Skeletal muscle tissue (tissue), 4 donors: ENCODE measurements around the gene WDR49. TPM values are rescaled to one million over a fixed set of nuclear protein-coding genes. Genes with fewer than 3 reads are reported as not detected.

Experiments
- H3K27ac ChIP-seq: one replicate; pipeline ENCODE4 v1.7.0; 2013; ENCODE audit warnings: mild to moderate bottlenecking, low read depth, low read length, inconsistent platforms
- H3K27me3 ChIP-seq, 3 donors: one replicate each; pipeline ENCODE4 v1.7.0; 2013; ENCODE audit warnings: low read length in 3 of 3; ENCODE audit not compliant: control insufficient read depth in 3 of 3, insufficient read depth in 3 of 3
- H3K36me3 ChIP-seq, 3 donors: one replicate each; pipeline ENCODE4 v1.7.0; 2013; ENCODE audit warnings: low read length in 3 of 3; ENCODE audit not compliant: control insufficient read depth in 3 of 3, insufficient read depth in 3 of 3
- H3K4me1 ChIP-seq, 3 donors: one replicate each; pipeline ENCODE4 v1.7.0; 2013; ENCODE audit warnings: low read length in 3 of 3, mild to moderate bottlenecking in 3 of 3; ENCODE audit not compliant: control insufficient read depth in 3 of 3, insufficient read depth in 3 of 3
- H3K4me3 ChIP-seq, 3 donors: one replicate each; pipeline ENCODE4 v1.7.0; 2013; ENCODE audit warnings: low read length in 3 of 3
- H3K9ac ChIP-seq, 3 donors: one replicate each; pipeline ENCODE4 v1.7.0; 2013; ENCODE audit warnings: low read length in 3 of 3, mild to moderate bottlenecking in 3 of 3, moderate library complexity in 2 of 3, low read depth in 1 of 3
- H3K9me3 ChIP-seq, 3 donors: one replicate each; pipeline ENCODE4 v1.7.0; 2013; ENCODE audit warnings: low read length in 3 of 3; ENCODE audit not compliant: control insufficient read depth in 3 of 3
- total RNA-seq: library from RNA; depleted of rRNA; stranded (reverse); fragments of >200 nt; gene quantifications from one replicate; pipeline ENCODE4 v1.2.3, GENCODE V29; 2014
- donor health status: Osteomylitis.

The WDR49 gene
- total RNA-seq, 1 donor from 2014 or later: 5.7 TPM

DNA sequence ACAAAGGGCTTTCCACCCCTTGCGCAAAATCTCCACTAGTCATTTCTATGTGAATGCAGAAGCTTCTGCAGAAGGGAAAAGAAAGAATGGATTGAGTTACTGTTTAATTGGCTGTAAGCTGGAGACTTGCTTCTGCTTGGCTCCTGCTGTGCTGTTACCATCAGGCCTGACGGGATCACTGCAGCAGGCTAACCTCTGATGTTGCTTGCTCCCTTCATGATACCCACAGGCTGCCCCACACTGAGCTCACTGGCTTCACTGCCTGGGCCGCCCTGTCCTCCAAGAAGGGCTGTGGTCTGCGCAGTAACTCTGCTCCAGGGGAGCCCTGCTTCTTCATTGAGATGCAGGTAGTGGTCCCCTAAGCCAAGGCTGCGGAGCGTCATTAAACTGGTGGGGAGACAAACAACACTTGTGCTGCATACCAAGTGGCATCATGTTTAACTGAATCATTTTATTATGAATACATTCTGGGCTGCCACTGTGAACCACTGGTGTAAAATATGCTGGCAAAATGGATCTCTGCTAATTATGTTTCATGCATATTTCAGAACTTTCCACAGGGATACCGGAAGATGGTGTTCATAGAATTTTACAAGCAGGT lies 78.6 kb downstream of the WDR49 start:
- H3K27me3 ChIP-seq: no peaks in the 10 kb centered on the region
- H3K36me3 ChIP-seq: no peaks in the 10 kb centered on the region
- H3K4me3 ChIP-seq: no peak overlapping the region
- H3K9ac ChIP-seq: no peak overlapping the region
- H3K27ac ChIP-seq: no peak overlapping the region
- H3K9me3 ChIP-seq: no peaks in the 10 kb centered on the region
- no peaks in the 10 kb centered on the region for H3K4me1 ChIP-seq

DNA sequence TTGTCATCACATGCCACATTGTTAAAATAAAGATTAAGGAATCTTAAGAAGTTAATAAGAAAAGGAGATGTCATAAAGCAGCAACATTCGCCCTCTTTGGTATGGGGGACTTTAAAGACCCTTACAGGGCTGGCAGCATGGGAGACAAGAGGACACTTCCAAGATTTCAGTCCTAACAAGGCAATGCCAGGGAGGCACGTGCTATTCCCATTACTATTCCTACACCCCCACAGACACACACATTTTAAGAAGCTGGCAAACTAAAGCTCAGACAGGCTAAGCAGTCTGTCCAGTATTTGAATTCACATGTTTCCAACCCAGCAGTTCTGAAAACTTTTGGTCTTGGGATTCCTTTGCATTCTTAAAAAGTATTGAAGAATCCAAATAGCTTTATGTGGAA lies 80.8 kb downstream of the WDR49 start:
- Histone ChIP-seq H3K9me3 (no peaks in the 10 kb centered on the region), H3K9ac (no peak overlapping the region), H3K36me3 (no peaks in the 10 kb centered on the region), H3K4me1 (no peaks in the 10 kb centered on the region), H3K27me3 (no peaks in the 10 kb centered on the region), H3K27ac (no peak overlapping the region), H3K4me3 (no peak overlapping the region)

DNA sequence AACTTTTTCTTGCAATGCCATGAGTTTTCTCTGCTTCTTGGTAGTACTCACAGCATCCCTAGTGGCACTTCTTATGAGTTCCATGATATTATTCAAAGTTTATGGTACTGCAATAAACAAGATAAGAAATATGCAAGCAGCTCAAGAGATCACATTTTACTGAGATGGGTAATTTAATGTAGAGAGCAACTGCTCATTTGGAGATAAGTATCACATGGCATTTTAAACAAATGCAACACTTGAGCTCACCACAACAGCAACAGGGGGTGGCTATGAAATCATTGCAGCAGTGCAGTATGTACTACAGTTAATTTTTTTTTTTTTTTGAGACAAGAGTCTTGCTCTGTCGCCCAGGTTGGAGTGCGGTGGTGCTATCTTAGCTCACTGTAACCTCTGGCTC lies 85.1 kb downstream of the WDR49 start:
- Histone ChIP-seq H3K9me3 (no peaks in the 10 kb centered on the region), H3K4me3 (no peak overlapping the region), H3K4me1 (no peaks in the 10 kb centered on the region), H3K27ac (no peak overlapping the region), H3K9ac (no peak overlapping the region), H3K27me3 (no peaks in the 10 kb centered on the region), H3K36me3 (no peaks in the 10 kb centered on the region)

DNA sequence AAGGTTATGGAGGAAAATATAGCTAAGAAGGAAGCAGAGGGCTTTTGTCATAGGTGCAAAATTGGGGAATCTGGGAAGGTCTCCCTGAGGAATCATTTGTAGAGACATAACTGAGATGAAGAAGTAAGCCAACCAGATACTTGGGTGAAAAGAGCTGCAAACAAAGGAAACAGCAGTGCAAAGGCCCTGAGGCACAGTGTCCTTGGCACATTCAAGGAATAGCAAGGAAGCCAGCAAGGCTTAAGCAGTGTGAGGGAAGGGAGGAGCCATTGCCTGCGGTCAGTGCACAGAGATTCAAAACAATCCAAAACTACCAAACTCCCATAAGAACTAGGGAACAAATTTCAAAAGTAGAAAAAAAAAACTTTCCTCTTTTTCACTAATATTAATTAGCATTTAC lies 88.3 kb downstream of the WDR49 start:
- no peak overlapping the region for H3K27ac ChIP-seq
- H3K36me3 ChIP-seq: no peaks in the 10 kb centered on the region
- no peak overlapping the region for H3K4me3 ChIP-seq
- H3K4me1 ChIP-seq: no peaks in the 10 kb centered on the region
- H3K9ac ChIP-seq: no peak overlapping the region
- no peaks in the 10 kb centered on the region for H3K27me3 ChIP-seq
- H3K9me3 ChIP-seq: no peaks in the 10 kb centered on the region

DNA sequence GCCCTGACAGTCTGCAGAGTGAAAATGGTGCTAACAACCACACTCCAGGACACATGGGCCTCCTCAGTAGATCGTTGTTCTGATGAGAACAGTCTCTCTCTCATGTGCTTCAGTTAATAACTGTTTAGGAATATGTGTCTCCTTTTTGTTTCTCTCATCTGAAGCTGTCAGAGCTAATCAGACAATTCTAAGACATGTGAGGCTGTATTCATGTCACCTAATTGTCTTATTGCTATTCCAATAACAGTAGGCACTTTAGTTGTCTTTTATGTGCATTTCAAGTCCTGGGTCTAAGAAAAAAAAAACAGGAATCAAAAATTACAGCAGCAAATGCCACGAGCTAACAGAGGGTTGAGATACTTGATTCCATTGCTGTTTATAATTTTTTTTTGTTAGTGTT lies 89.1 kb downstream of the WDR49 start:
- H3K27ac ChIP-seq: no peak overlapping the region
- H3K4me1 ChIP-seq: no peaks in the 10 kb centered on the region
- no peaks in the 10 kb centered on the region for H3K27me3 ChIP-seq
- H3K9ac ChIP-seq: no peak overlapping the region
- no peak overlapping the region for H3K4me3 ChIP-seq
- H3K9me3 ChIP-seq: no peaks in the 10 kb centered on the region
- H3K36me3 ChIP-seq: no peaks in the 10 kb centered on the region

DNA sequence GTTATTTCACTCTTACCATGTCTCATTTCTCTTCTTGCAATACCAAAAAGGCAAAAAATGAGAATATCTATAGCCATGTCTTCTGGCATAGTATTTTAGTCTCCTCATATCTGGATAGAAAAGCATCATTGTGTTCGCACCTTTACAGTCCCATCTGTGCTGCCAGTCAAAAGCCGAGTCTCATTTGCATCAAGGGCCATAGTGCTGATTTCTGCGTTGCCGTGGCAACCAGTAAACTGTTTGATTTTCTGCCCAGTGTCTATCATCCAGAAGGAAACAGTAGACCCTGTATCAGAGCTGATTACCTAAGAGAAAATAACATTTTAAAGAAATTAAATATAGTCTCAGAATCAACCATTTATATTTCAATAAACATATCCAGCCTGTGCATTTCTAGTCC lies 93.8 kb downstream of the WDR49 start:
- Histone ChIP-seq H3K36me3 (no peaks in the 10 kb centered on the region), H3K27me3 (no peaks in the 10 kb centered on the region), H3K27ac (no peak overlapping the region), H3K9ac (no peak overlapping the region), H3K4me3 (no peak overlapping the region), H3K4me1 (no peaks in the 10 kb centered on the region), H3K9me3 (no peaks in the 10 kb centered on the region)

DNA sequence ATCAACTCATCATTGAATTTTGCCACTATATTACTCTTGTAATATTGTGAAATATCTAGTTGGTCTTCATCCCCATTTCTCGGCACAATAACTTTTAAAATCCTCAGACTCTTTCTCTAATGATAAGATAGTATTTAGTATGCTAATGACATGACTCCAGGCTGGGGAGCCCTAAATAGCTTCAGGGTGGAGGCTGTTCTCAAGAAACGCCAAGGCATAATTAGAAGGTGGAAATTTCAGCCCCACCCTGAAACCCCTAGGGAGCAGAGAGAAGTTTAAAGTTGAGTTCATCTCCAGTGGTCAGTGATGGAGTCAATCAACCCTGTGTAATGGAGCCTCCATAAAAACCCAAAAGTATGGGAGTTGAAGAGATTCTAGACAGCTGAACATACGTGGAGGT lies 98.8 kb downstream of the WDR49 start:
- Histone ChIP-seq H3K9ac (no peak overlapping the region), H3K27ac (no peak overlapping the region), H3K9me3 (no peaks in the 10 kb centered on the region), H3K36me3 (no peaks in the 10 kb centered on the region), H3K4me3 (no peak overlapping the region), H3K4me1 (no peaks in the 10 kb centered on the region), H3K27me3 (no peaks in the 10 kb centered on the region)

DNA sequence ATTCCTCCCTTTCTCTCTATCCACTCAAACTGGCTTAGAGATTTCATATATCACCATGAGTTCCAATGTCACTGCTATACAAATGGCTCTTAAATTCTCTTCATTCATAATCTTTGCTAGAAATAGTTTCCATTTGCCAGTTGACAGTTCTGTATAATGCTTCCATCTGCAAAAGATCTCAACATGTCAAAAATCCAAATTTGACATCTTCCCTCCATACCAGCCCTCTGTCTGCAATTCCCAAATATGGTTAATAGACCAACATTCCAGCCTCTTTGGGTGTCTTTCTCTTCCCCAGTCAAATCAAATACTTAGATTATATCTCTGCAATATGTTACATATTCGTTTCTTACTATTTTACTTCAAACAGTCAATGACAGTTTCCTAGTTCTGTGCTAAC lies 115.7 kb downstream of the WDR49 start:
- no peak overlapping the region for H3K9ac ChIP-seq
- H3K36me3 ChIP-seq: no peaks in the 10 kb centered on the region
- no peaks in the 10 kb centered on the region for H3K9me3 ChIP-seq
- H3K27me3 ChIP-seq: no peaks in the 10 kb centered on the region
- H3K4me3 ChIP-seq: no peak overlapping the region
- H3K4me1 ChIP-seq: no peaks in the 10 kb centered on the region
- H3K27ac ChIP-seq: no peak overlapping the region

DNA sequence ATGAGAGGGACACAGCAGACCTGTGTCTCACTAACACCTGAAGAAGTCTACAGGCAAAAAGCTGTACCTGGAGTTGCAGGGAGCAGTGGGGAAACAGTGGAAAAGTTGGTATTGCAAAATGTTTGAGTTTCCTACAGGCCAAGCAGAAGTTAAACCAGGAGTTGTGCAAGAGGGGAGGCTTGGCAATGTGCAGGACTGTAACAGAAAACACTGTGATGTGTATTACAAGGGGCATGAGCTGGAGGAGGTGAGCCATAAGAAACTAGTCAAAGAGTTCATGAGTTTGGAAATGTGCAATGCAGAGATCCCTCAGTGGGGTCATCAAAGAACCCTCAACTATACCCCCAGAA lies 132.8 kb downstream of the WDR49 start:
- no peak overlapping the region for H3K27ac ChIP-seq
- no peak overlapping the region for H3K9ac ChIP-seq
- no peaks in the 10 kb centered on the region for H3K36me3 ChIP-seq
- no peaks in the 10 kb centered on the region for H3K4me1 ChIP-seq
- no peaks in the 10 kb centered on the region for H3K9me3 ChIP-seq
- no peaks in the 10 kb centered on the region for H3K27me3 ChIP-seq
- no peak overlapping the region for H3K4me3 ChIP-seq

DNA sequence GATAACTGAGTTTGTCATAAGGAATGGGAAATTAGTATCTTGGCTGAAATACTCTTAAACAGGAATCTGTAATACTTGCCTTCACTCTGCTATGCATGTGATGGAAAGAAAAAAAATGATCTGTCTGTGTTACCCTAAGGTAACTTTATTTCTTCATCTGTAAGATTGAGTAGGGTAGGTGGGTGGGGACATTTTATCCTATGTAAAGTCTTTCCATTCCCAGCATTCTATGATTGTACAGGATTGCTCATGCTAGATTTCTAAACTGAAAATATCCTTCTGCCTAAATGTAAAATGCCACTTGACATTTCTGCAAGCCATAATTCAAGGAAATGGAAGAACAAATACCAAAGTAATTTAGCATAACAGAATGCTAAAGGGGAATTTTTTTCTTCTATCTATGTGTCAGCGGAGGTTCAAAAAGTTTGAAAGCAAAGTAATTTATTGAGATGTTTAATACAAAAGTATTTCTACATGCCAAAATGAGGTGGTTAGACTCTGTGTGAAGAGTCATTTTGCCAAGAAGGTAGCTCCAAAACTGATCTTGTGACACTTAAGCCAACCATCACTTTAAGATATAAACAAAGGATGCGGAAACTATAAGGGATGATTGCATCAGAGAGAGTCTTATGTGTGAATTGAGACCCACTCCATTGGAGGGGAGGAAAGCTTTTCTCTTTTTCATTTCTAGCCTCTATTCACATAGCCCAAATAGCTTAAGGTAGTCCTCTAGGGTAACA lies 133.3 kb downstream of the WDR49 start:
- Histone ChIP-seq H3K27ac (no peak overlapping the region), H3K27me3 (no peaks in the 10 kb centered on the region), H3K9me3 (no peaks in the 10 kb centered on the region), H3K4me3 (no peak overlapping the region), H3K4me1 (no peaks in the 10 kb centered on the region), H3K36me3 (no peaks in the 10 kb centered on the region), H3K9ac (no peak overlapping the region)
